Sciatic nerve (tissue), 2 donors: ENCODE measurements around the gene CHST5. TPM values are rescaled to one million over a fixed set of nuclear protein-coding genes. Genes with fewer than 3 reads are reported as not detected.

Experiments
- ATAC-seq: fragments of 200-7000 bp; cut with Tn5 transposase; one replicate; pipeline ENCODE4 v1.9.1; 2020; ENCODE audit warnings: mild to moderate bottlenecking, moderate library complexity
- DNase-seq: peaks from one replicate; pipeline ENCODE4 v3.0.0-alpha.2; 2020; ENCODE audit warnings: low spot score
- intact Hi-C: fragments of 100-400 bp; cut with DNase I; formaldehyde crosslinking; loops from one replicate; pipeline ENCODE4 v1.14.2; 2022
- total RNA-seq: library from RNA; stranded (reverse); fragmentation: NEBNext Ultra II Directional; extraction: Animal tissue kit (Norgen Biotek cat#: 25700); gene quantifications from one replicate; pipeline ENCODE4 v1.2.1, GENCODE V29; 2021
- donor health status: DM: no; HTN: no; CAD: no.
- donor health status: DM: no; HTN: no; CAD: no.

Gene CHST5
- total RNA-seq, 1 donor from 2014 or later: 0.27 TPM

DNA sequence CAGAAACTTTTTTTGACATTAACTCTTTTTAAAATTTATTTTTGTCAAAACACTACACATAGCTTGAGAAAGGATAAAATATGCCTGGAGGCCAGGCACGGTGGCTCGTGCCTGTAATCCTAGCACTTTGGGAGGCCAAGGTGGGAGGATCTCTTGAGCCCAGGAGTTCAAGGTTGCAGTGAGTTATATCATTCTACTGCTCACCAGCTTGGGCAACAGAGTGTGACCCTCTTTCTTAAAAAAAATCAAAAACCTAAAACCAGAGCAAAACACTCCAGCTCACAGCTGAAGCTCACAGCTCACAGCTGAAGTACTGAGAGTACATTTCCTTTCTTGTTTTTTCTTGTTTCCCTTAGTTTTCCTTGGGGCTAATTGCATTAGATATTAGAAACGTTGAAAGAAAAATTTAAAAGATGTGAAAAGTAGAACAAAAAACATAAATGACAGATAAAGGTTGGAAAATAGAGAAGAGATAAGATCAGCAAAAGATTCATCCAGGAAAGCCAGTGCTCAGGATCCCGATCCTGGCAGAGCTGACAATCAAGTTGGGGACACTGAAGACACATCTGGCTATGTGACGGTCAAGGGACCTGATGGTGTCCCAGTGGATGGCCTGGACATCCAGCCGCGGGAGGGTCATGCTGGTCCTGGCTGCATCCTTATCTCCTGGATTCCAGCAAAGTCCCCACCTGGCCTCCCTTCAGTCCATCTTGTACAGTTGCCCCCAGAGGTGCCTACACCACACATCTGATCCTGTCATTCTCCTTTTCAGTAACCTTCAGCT lies 50.5 kb downstream of the CHST5 start:
- intact Hi-C loops: no loop called here
- ATAC-seq (no peak), DNase-seq (no peak)

- no peak for ATAC-seq
- DNase-seq: no peak
- intact Hi-C loops: no loop called here
Observed at GRCh38 chr16:75483222-75483621, 52.7 kb downstream of the CHST5 start.

GRCh38 chr16:75482434-75483205 lies 53.3 kb downstream of the CHST5 start:
- intact Hi-C loops: no loop called here
- no peak for ATAC-seq

GRCh38 chr16:75481475-75481874 lies 54.4 kb downstream of the CHST5 start:
- no peak for DNase-seq
- no peak for ATAC-seq
- intact Hi-C loops: no loop called here

More at GRCh38 chr16:75482434-75483205, 53.3 kb downstream of the CHST5 start:
- DNase-seq: no peak

DNA sequence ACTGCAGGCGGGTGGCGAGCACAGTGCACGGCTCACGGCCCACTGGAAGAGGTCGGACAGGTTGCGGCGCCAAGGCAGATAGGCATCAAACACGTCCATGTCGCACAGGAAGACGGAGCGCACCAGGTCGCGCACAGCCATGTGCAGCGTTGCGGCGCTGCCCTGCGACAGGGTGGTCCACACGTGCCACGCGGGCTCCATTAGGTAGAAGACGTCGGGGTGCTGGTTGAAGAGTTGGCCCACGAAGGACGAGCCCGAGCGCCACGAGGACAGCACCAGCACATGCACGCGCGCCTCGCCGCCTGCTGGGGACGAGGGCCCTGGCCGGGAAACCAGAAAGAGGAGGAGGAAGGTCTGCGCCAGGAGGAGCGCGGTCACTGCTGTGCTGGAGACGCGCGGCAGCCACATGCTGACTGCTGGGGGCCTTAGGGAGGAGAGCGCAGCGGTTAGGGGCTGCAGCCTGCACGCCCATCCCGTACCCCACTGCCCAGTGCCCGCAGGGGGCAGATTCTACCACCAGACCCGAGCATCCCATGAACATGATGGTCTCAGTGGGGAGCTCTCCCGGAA lies 56.4 kb downstream of the CHST5 start:
- ATAC-seq (no peak), DNase-seq (no peak)
- intact Hi-C loops: loop anchor here (5.0 kb wide), 1 partner anchor 288 kb away; no protein-coding TSS in a partner anchor

Other genes starting within 250 kb of the CHST5 start
- 73.7 TPM for gene CFDP1, start 102.6 kb downstream of the CHST5 start, total RNA-seq
- gene TMEM170A, start 71.4 kb downstream of the CHST5 start, total RNA-seq: 29.8 TPM
- gene CHST6, start 40.7 kb downstream of the CHST5 start, total RNA-seq: 0.58 TPM
- gene TMEM231, start 20.1 kb upstream of the CHST5 start, total RNA-seq: 13.7 TPM
- 143 TPM for gene GABARAPL2, start 30.3 kb upstream of the CHST5 start, total RNA-seq
- 35.5 TPM for gene ADAT1, start 87.2 kb upstream of the CHST5 start, total RNA-seq
- 61.1 TPM for gene KARS1, start 111.6 kb upstream of the CHST5 start, total RNA-seq
- gene TERF2IP, start 111.7 kb upstream of the CHST5 start, total RNA-seq: 79.2 TPM
- gene CPHXL2, start 140.9 kb upstream of the CHST5 start, total RNA-seq: not detected
- gene DUXB, start 165.4 kb upstream of the CHST5 start, total RNA-seq: not detected
- gene CPHXL, start 190.4 kb upstream of the CHST5 start, total RNA-seq: not detected